ENCODE results near the gene LRRC53.

The LRRC53 gene

GRCh38 chr1:74512170-74512915, at the start of gene LRRC53:
TSS of gene LRRC53 (minus strand) at chr1:74512611. CDS start at chr1:74483349, 29,262 bp downstream.
- Histone ChIP-seq H3K9ac (ENCODE audit: low read depth, low read length) (no peak within 1 kb of the TSS), H3K36me3 (ENCODE audit: insufficient read depth, low read length) (no peaks in the 10 kb centered on the region), H3K9me3 (ENCODE audit: control insufficient read depth, insufficient read depth, low read length) (no peaks in the 10 kb centered on the region), H3K4me1 (ENCODE audit: insufficient read depth, low read length) (no peaks in the 10 kb centered on the region)

GRCh38 chr1:74549932-74550331, 37.5 kb upstream of the LRRC53 start:
- no peaks in the 10 kb centered on the region for H3K9me3 ChIP-seq (ENCODE audit: control insufficient read depth, insufficient read depth, low read length)

GRCh38 chr1:74548961-74549750, 36.7 kb upstream of the LRRC53 start:
- H3K9ac ChIP-seq (ENCODE audit: low read depth, low read length) = no peak overlapping the region
- H3K36me3 ChIP-seq (ENCODE audit: insufficient read depth, low read length) = no peaks in the 10 kb centered on the region
- H3K4me1 ChIP-seq (ENCODE audit: insufficient read depth, low read length) = no peaks in the 10 kb centered on the region
- H3K9me3 ChIP-seq (ENCODE audit: control insufficient read depth, insufficient read depth, low read length) = no peaks in the 10 kb centered on the region

More at GRCh38 chr1:74549932-74550331, 37.5 kb upstream of the LRRC53 start:
- H3K36me3 ChIP-seq (ENCODE audit: insufficient read depth, low read length) = no peaks in the 10 kb centered on the region
- H3K9ac ChIP-seq (ENCODE audit: low read depth, low read length) = no peak overlapping the region
- no peaks in the 10 kb centered on the region for H3K4me1 ChIP-seq (ENCODE audit: insufficient read depth, low read length)

GRCh38 chr1:74545821-74546220, 33.4 kb upstream of the LRRC53 start:
- no peaks in the 10 kb centered on the region for H3K4me1 ChIP-seq (ENCODE audit: insufficient read depth, low read length)
- no peak overlapping the region for H3K9ac ChIP-seq (ENCODE audit: low read depth, low read length)
- H3K9me3 ChIP-seq (ENCODE audit: control insufficient read depth, insufficient read depth, low read length) = no peaks in the 10 kb centered on the region
- H3K36me3 ChIP-seq (ENCODE audit: insufficient read depth, low read length) = no peaks in the 10 kb centered on the region

GRCh38 chr1:74534241-74534640, 21.8 kb upstream of the LRRC53 start:
- no peak overlapping the region for H3K9ac ChIP-seq (ENCODE audit: low read depth, low read length)
- no peaks in the 10 kb centered on the region for H3K4me1 ChIP-seq (ENCODE audit: insufficient read depth, low read length)
- H3K36me3 ChIP-seq (ENCODE audit: insufficient read depth, low read length) = no peaks in the 10 kb centered on the region
- no peaks in the 10 kb centered on the region for H3K9me3 ChIP-seq (ENCODE audit: control insufficient read depth, insufficient read depth, low read length)

- no peaks in the 10 kb centered on the region for H3K4me1 ChIP-seq (ENCODE audit: insufficient read depth, low read length)
- no peaks in the 10 kb centered on the region for H3K9me3 ChIP-seq (ENCODE audit: control insufficient read depth, insufficient read depth, low read length)
- no peaks in the 10 kb centered on the region for H3K36me3 ChIP-seq (ENCODE audit: insufficient read depth, low read length)
- no peak overlapping the region for H3K9ac ChIP-seq (ENCODE audit: low read depth, low read length)
These were observed 19.4 kb upstream of the LRRC53 start for GRCh38 chr1:74531796-74532195.

- Histone ChIP-seq H3K4me1 (ENCODE audit: insufficient read depth, low read length) (peaks cover 2% of the 10 kb centered on the region; the same call in 1 of the 2 replicates), H3K36me3 (ENCODE audit: insufficient read depth, low read length) (no peaks in the 10 kb centered on the region), H3K9me3 (ENCODE audit: control insufficient read depth, insufficient read depth, low read length) (no peaks in the 10 kb centered on the region), H3K9ac (ENCODE audit: low read depth, low read length) (no peak overlapping the region)
These were observed 18.5 kb upstream of the LRRC53 start for GRCh38 chr1:74530892-74531291.

- Histone ChIP-seq H3K9ac (ENCODE audit: low read depth, low read length) (no peak overlapping the region), H3K9me3 (ENCODE audit: control insufficient read depth, insufficient read depth, low read length) (no peaks in the 10 kb centered on the region)
These were observed 15.7 kb upstream of the LRRC53 start for GRCh38 chr1:74528123-74528522.

GRCh38 chr1:74526708-74527107, 14.3 kb upstream of the LRRC53 start:
- H3K9me3 ChIP-seq (ENCODE audit: control insufficient read depth, insufficient read depth, low read length) = no peaks in the 10 kb centered on the region
- no peaks in the 10 kb centered on the region for H3K36me3 ChIP-seq (ENCODE audit: insufficient read depth, low read length)
- peaks cover 34% of the 10 kb centered on the region for H3K4me1 ChIP-seq (ENCODE audit: insufficient read depth, low read length)
- H3K9ac ChIP-seq (ENCODE audit: low read depth, low read length) = no peak overlapping the region

More at GRCh38 chr1:74528123-74528522, 15.7 kb upstream of the LRRC53 start:
- no peaks in the 10 kb centered on the region for H3K36me3 ChIP-seq (ENCODE audit: insufficient read depth, low read length)
- H3K4me1 ChIP-seq (ENCODE audit: insufficient read depth, low read length) = peaks cover 21% of the 10 kb centered on the region

GRCh38 chr1:74523873-74524480, 11.6 kb upstream of the LRRC53 start:
- H3K4me1 ChIP-seq (ENCODE audit: insufficient read depth, low read length) = peaks cover 39% of the 10 kb centered on the region
- no peaks in the 10 kb centered on the region for H3K9me3 ChIP-seq (ENCODE audit: control insufficient read depth, insufficient read depth, low read length)
- no peak overlapping the region for H3K9ac ChIP-seq (ENCODE audit: low read depth, low read length)
- H3K36me3 ChIP-seq (ENCODE audit: insufficient read depth, low read length) = no peaks in the 10 kb centered on the region

GRCh38 chr1:74522148-74522547, 9.7 kb upstream of the LRRC53 start:
- Histone ChIP-seq H3K9me3 (ENCODE audit: control insufficient read depth, insufficient read depth, low read length) (no peaks in the 10 kb centered on the region), H3K36me3 (ENCODE audit: insufficient read depth, low read length) (no peaks in the 10 kb centered on the region), H3K4me1 (ENCODE audit: insufficient read depth, low read length) (peaks cover 39% of the 10 kb centered on the region), H3K9ac (ENCODE audit: low read depth, low read length) (no peak overlapping the region)

GRCh38 chr1:74517599-74518051, 5.2 kb upstream of the LRRC53 start:
- Histone ChIP-seq H3K9ac (ENCODE audit: low read depth, low read length) (no peak overlapping the region), H3K9me3 (ENCODE audit: control insufficient read depth, insufficient read depth, low read length) (no peaks in the 10 kb centered on the region), H3K4me1 (ENCODE audit: insufficient read depth, low read length) (peaks cover 13% of the 10 kb centered on the region), H3K36me3 (ENCODE audit: insufficient read depth, low read length) (no peaks in the 10 kb centered on the region)

- H3K9me3 ChIP-seq (ENCODE audit: control insufficient read depth, insufficient read depth, low read length) = no peaks in the 10 kb centered on the region
- H3K36me3 ChIP-seq (ENCODE audit: insufficient read depth, low read length) = no peaks in the 10 kb centered on the region
- no peak overlapping the region for H3K9ac ChIP-seq (ENCODE audit: low read depth, low read length)
- H3K4me1 ChIP-seq (ENCODE audit: insufficient read depth, low read length) = no peaks in the 10 kb centered on the region
These were observed 1.2 kb upstream of the LRRC53 start for GRCh38 chr1:74513411-74514300.

- Histone ChIP-seq H3K9ac (ENCODE audit: low read depth, low read length) (no peak overlapping the region), H3K4me1 (ENCODE audit: insufficient read depth, low read length) (peaks cover 11% of the 10 kb centered on the region; the same call in 1 of the 2 replicates), H3K9me3 (ENCODE audit: control insufficient read depth, insufficient read depth, low read length) (no peaks in the 10 kb centered on the region), H3K36me3 (ENCODE audit: insufficient read depth, low read length) (no peaks in the 10 kb centered on the region)
These were observed 4.0 kb downstream of the LRRC53 start for GRCh38 chr1:74508449-74508848.

Data from ES-I3 (cell line).